ENCODE data around the gene KCNN3.

DNA sequence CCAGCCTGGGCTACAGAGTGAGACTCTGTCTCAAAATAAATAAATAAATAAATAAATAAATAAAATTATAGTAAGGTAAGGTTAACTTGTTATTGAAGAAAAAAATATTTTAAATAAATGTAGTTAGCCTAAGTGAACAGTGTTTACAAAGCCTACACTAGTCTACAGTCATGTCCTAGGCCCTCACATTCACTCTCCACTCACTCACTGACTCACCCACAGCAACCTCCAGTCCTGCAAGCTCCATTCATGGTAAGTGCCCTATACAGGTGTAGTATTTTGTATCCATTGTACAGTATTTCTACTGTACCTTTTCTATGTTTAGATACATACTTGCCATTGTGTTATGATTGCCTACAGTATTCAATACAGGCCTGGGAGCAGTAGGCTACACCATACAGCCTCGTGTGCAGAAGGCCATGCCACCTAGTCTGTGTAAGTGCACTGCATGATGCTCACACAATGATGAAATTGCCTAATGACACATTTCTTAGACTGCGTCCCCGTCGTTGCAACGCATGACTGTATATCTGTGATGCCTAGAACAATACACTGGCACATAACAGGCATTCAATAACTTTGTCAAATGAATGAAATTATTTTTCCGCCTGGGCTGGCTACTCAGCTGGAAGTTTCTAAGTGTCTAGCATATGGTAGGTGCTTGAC is 14.8 kb downstream of the KCNN3 start:
- TF ChIP-seq, protein P1, sequence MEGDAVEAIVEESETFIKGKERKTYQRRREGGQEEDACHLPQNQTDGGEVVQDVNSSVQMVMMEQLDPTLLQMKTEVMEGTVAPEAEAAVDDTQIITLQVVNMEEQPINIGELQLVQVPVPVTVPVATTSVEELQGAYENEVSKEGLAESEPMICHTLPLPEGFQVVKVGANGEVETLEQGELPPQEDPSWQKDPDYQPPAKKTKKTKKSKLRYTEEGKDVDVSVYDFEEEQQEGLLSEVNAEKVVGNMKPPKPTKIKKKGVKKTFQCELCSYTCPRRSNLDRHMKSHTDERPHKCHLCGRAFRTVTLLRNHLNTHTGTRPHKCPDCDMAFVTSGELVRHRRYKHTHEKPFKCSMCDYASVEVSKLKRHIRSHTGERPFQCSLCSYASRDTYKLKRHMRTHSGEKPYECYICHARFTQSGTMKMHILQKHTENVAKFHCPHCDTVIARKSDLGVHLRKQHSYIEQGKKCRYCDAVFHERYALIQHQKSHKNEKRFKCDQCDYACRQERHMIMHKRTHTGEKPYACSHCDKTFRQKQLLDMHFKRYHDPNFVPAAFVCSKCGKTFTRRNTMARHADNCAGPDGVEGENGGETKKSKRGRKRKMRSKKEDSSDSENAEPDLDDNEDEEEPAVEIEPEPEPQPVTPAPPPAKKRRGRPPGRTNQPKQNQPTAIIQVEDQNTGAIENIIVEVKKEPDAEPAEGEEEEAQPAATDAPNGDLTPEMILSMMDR (conservative IDR thresholded peaks at IDR 0.05; ENCODE audit: low read depth, low read length) = no peak
- no peak for TF ChIP-seq EZH2 (IDR thresholded peaks at IDR 0.05; ENCODE audit: borderline replicate concordance, low read depth, low read length, poor library complexity, severe bottlenecking)
